NCI-H345 treated with DMSO at 0.1 percent for 48 hours (cell line): ENCODE measurements around the gene AADACL4.
"Not testable (repeated sequence)": the region's sequence is repeated elsewhere in the genome, so short reads cannot be mapped to it uniquely, and the experiment has no call there.

Experiments
- DNase-seq: peaks from one replicate; lab custom pipeline; 2025; ENCODE audit not compliant: unreplicated experiment; lab: John Stamatoyannopoulos, UW

The AADACL4 gene

GRCh38 chr1:12709091-12709491 lies 65.2 kb downstream of the AADACL4 start:
- DNase-seq = no peak

- DNase-seq = no peak
Observed at GRCh38 chr1:12709696-12710095, 65.8 kb downstream of the AADACL4 start.

- DNase-seq = no peak
Observed at GRCh38 chr1:12711536-12711935, 67.7 kb downstream of the AADACL4 start.

- DNase-seq = no peak
Observed at GRCh38 chr1:12712076-12712475, 68.2 kb downstream of the AADACL4 start.

GRCh38 chr1:12712929-12713328 lies 69.0 kb downstream of the AADACL4 start:
- DNase-seq = no peak

- not testable (repeated sequence) for DNase-seq
Observed at GRCh38 chr1:12713651-12714050, 69.8 kb downstream of the AADACL4 start.

GRCh38 chr1:12714710-12715475 lies 71.0 kb downstream of the AADACL4 start:
- no peak for DNase-seq

GRCh38 chr1:12715896-12716437 lies 72.1 kb downstream of the AADACL4 start, which contains the start of gene AADACL3:
AADACL3 (plus strand) TSS chr1:12716110; CDS start chr1:12716177, 67 bp downstream.
- DNase-seq = no peak
